Activated naive CD8-positive, alpha-beta T cell treated with anti-CD3 and anti-CD28 coated beads, Interleukin-2, amount 10 ng/mL, durations not matched to agents 7 days and 5 days (primary cell): ENCODE measurements around the gene METTL15. TPM values are rescaled to one million over a fixed set of nuclear protein-coding genes. Genes with fewer than 3 reads are reported as not detected.
"Not testable (repeated sequence)": the region's sequence is repeated elsewhere in the genome, so short reads cannot be mapped to it uniquely, and the experiment has no call there.

ENCODE experiments used
- ATAC-seq: fragments of 150-1000 bp; cut with Tn5 transposase; one replicate; pipeline ENCODE4 v1.10.0; 2021; ENCODE audit warnings: low read depth, moderate library complexity
- POLR2A ChIA-PET: fragments of 350-600 bp; sonication (Branson Sonifier 250); formaldehyde crosslinking; loops from one replicate; lab custom pipeline; 2021; ENCODE audit warnings: antibody characterized with exemption; lab: Charles Lee
- DNase-seq: peaks from one replicate; pipeline ENCODE4 v3.0.0; 2021
- H3K27ac Mint-ChIP-seq: one replicate; pipeline ENCODE4 v1.8.0; 2022; ENCODE audit warnings: mild to moderate bottlenecking, mixed read lengths
- H3K27me3 Mint-ChIP-seq: one replicate; pipeline ENCODE4 v1.8.0; 2022; ENCODE audit warnings: mild to moderate bottlenecking, moderate library complexity, mixed read lengths
- H3K36me3 Mint-ChIP-seq: one replicate; pipeline ENCODE4 v1.8.0; 2021; ENCODE audit warnings: mild to moderate bottlenecking, mixed read lengths
- H3K4me1 Mint-ChIP-seq: one replicate; pipeline ENCODE4 v1.8.0; 2021; ENCODE audit warnings: mixed read lengths
- H3K4me3 Mint-ChIP-seq: one replicate; pipeline ENCODE4 v1.8.0; 2022; ENCODE audit warnings: mild to moderate bottlenecking, moderate library complexity, mixed read lengths
- H3K9me3 Mint-ChIP-seq: one replicate; pipeline ENCODE4 v1.8.0; 2021; ENCODE audit warnings: mixed read lengths
- total RNA-seq, 2 experiments: library from RNA; stranded (reverse); gene quantifications; one replicate each; pipeline ENCODE4 v1.2.3, GENCODE V29; 2021

METTL15 gene
- total RNA-seq, 2 experiments from 2014 or later: 16.1 to 18.3 TPM

DNA sequence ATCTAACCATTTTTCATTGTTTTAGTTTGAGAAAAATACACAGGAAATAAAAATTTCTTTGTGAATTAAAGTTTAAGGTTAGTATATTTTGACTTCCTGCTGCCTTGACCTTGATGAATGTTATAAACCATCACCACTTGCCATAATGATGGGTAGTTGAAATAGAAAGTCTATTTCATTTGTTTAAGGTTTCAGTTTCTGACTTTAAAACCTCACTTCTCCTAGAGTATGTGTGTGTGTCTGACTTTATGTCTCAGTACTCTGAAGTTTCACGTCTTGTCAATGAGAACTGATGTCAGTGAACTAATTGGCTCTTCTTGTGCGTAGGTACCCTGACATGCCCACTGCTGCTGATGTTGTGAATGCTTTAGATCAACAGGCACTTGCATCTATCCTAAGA lies 188.2 kb downstream of the METTL15 start:
- Mint-ChIP-seq H3K9me3 (no peaks in the 10 kb centered on the region), H3K36me3 (peaks cover 24% of the 10 kb centered on the region), H3K4me3 (no peak overlapping the region), H3K27me3 (no peaks in the 10 kb centered on the region), H3K27ac (peak overlapping the region; percentile 32), H3K4me1 (peaks cover 4% of the 10 kb centered on the region)
- POLR2A ChIA-PET: no interaction called here
- ATAC-seq (no peak), DNase-seq (no peak)

DNA sequence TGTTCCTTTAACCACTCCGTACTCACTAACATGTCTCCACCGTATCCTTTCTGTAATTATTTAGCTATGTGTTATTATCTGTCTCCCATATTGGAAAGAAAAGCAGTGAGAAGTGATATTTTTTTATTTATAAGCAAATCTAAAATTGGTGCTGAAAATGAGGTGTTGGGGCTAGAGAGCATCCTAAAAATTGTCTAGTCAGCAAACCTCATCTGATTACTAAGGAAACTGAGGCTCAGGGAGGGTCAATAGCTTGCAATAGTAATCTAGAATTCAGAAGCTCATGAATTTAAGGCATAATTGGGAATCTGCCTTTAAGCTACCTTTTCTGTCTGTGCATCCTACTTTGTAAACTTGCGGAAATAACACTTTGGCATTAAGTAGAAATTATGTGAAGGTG lies 190.0 kb downstream of the METTL15 start:
- H3K36me3 Mint-ChIP-seq: peaks cover 23% of the 10 kb centered on the region
- DNase-seq (no peak), ATAC-seq (no peak)
- POLR2A ChIA-PET: no interaction called here
- no peak overlapping the region for H3K4me3 Mint-ChIP-seq
- H3K27me3 Mint-ChIP-seq: no peaks in the 10 kb centered on the region
- H3K4me1 Mint-ChIP-seq: peaks cover 4% of the 10 kb centered on the region
- no peaks in the 10 kb centered on the region for H3K9me3 Mint-ChIP-seq
- no peak overlapping the region for H3K27ac Mint-ChIP-seq

DNA sequence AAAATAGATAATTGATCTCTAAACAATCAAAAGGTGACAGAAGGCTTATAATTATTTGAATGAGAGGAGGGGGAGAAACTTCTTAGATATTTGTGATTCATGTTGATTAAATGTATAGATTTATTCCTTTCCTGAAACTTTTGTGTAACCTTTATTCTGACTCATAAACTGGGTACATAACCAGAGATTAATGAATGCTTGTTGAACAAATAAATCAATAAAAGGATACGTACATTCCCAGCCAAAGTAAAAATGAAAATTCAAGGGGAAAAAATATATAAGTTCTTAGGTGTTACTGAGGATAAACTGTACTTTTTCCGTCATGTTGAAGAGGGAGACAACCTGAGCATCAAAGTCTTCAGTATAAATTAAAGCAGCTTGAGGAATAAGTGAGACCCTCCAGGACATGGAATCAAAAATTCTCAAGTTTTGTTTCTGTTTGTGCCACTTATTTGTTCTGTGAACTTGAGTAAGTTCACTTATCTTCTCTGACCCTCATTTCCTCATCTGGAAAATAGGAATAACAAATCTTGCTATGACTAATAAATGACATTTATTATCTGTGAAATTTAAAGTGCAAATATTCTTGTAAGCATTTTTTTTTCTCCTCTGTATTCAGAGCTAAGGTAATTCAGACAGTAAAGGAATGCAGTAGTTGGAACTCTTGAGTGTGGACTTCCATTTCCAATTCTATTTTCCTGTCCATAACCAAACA lies 195.4 kb downstream of the METTL15 start:
- no peak for ATAC-seq
- peaks cover 10% of the 10 kb centered on the region for H3K36me3 Mint-ChIP-seq
- H3K27ac Mint-ChIP-seq: no peak overlapping the region
- H3K4me1 Mint-ChIP-seq: peaks cover 2% of the 10 kb centered on the region
- H3K4me3 Mint-ChIP-seq: no peak overlapping the region
- H3K9me3 Mint-ChIP-seq: no peaks in the 10 kb centered on the region
- DNase-seq: no peak
- no peaks in the 10 kb centered on the region for H3K27me3 Mint-ChIP-seq
- POLR2A ChIA-PET: no interaction called here

DNA sequence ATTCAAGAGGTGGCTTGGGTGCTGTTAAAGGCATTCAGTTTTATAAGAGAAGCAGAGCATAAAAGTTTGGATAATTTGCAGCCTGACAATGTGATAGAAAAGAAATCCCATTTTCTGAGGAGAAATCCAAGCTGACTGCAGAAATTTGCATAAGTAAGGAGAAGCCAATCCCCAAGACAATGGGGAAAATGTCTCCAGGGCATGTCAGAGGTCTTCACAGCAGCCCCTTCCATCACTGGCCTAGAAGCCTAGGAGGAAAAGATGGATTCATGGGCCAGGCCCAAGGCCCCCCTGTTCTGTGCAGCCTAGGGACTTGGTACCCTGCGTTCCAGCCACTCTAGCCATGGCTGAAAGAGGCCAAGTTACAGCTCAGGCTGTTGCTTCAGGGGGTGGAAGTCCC lies 207.3 kb downstream of the METTL15 start:
- no peaks in the 10 kb centered on the region for H3K27me3 Mint-ChIP-seq
- H3K36me3 Mint-ChIP-seq: peaks cover 20% of the 10 kb centered on the region
- no peaks in the 10 kb centered on the region for H3K4me1 Mint-ChIP-seq
- H3K4me3 Mint-ChIP-seq: no peak overlapping the region
- no peak for ATAC-seq
- POLR2A ChIA-PET: no interaction called here
- peaks cover 2% of the 10 kb centered on the region for H3K9me3 Mint-ChIP-seq
- DNase-seq: no peak
- no peak overlapping the region for H3K27ac Mint-ChIP-seq

DNA sequence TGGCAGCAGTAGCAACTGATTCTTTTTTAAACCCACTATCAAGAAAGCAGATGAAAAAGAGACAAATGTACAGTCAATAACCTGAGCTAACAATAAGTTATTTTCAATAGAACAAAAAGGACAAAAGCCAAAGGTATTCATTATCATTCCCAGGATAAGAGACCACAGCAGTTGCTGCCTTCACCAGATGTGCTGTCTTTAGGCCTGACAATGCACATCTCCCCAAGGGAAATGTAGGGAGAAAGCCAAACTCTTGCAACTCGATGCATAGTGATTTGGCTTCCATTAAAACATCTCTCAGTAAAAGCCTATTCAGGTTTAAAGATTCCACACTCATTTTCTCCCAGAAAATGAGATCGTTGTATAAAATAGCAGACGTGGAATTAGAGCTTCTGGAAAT lies 210.7 kb downstream of the METTL15 start:
- DNase-seq: no peak
- H3K4me1 Mint-ChIP-seq: no peaks in the 10 kb centered on the region
- no peak for ATAC-seq
- peaks cover 2% of the 10 kb centered on the region for H3K9me3 Mint-ChIP-seq
- H3K4me3 Mint-ChIP-seq: no peak overlapping the region
- no peaks in the 10 kb centered on the region for H3K27me3 Mint-ChIP-seq
- H3K36me3 Mint-ChIP-seq: peaks cover 14% of the 10 kb centered on the region
- POLR2A ChIA-PET: no interaction called here
- no peak overlapping the region for H3K27ac Mint-ChIP-seq

DNA sequence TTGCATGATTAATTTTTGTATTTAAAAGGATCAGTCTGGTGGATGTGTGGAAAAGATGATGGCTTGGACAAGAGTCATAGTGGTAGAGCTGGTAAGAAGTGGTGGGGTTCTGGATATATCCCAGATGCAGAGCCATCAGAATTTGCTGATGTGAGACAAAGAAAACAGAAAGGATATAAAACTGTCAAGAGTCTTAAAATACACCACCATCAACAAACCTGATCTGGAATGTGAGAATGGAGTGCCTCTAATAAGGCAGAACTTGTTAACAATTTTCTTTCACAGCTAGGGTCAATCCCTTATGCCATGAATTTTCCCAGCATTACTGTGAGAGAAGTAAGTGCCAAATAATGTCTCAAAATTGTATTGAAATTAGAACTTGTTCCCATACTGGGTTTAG lies 215.4 kb downstream of the METTL15 start:
- H3K9me3 Mint-ChIP-seq: no peaks in the 10 kb centered on the region
- DNase-seq (no peak), ATAC-seq (no peak)
- H3K27ac Mint-ChIP-seq: no peak overlapping the region
- no peaks in the 10 kb centered on the region for H3K4me1 Mint-ChIP-seq
- H3K36me3 Mint-ChIP-seq: peaks cover 7% of the 10 kb centered on the region
- POLR2A ChIA-PET: no interaction called here
- H3K4me3 Mint-ChIP-seq: no peak overlapping the region
- no peaks in the 10 kb centered on the region for H3K27me3 Mint-ChIP-seq

DNA sequence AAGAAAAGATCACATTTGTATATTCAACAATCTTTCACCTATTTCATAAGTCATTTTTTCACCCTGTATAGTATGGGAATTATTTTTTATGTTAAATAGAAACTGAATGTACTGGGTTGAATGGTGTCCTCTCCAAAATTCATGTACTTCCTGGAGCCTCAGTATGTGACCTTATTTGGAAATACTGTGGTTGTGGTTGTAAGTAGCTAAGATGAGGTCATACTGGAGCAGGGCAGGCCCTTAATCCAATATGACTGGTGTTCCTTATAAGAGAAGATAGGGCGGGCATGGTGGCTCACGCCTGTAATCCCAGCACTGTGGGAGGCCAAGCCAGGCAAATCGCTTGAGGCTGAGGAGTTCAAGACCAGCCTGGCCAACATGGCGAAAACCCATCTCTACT lies 224.2 kb downstream of the METTL15 start:
- H3K27me3 Mint-ChIP-seq, H3K9me3 Mint-ChIP-seq, H3K36me3 Mint-ChIP-seq, H3K27ac Mint-ChIP-seq, H3K4me1 Mint-ChIP-seq, H3K4me3 Mint-ChIP-seq, DNase-seq, POLR2A ChIA-PET: not testable (repeated sequence)
- peak; percentile 91 for ATAC-seq

DNA sequence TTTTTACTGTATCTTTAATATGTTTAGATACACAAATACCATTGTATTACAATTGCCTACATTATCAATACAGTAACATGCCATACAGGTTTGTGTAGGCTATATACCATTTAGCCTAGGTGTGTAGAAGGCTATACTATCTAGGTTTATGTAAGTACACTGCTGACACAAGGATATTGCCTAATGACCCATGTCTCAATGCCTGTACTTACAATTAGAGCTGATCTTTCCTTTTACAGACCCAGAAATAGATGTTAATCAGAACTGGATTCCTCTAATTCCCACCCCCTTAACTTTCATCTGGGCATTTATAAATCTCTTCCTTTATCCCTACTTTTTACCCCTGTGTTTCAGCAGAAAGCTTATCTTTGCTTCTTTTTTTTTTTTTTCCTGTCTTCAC lies 229.5 kb downstream of the METTL15 start:
- H3K4me3 Mint-ChIP-seq: no peak overlapping the region

DNA sequence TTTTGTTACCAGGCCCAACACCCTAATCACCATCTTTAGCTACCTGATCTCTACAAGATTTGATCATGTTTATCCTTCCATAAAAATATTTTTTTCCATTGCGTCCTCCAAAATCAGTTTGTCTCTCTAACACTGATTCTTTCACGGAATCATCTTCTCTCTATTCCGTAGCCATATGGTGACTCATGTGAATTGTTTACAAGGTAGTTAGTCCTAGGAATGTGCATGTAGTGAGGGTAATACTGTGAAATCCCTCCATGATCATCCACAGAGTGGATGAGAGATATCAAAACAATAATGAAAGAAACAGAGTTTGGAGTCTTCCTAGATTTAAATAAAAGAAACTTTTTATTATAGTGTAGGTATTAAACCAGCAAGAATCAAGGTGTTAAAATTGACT lies 230.2 kb downstream of the METTL15 start:
- Mint-ChIP-seq H3K4me3 (no peak overlapping the region), H3K27me3 (no peaks in the 10 kb centered on the region), H3K9me3 (peaks cover 8% of the 10 kb centered on the region), H3K27ac (no peak overlapping the region), H3K4me1 (no peaks in the 10 kb centered on the region), H3K36me3 (no peaks in the 10 kb centered on the region)
- POLR2A ChIA-PET: no interaction called here
- DNase-seq: no peak
- no peak for ATAC-seq

More for the DNA sequence above, 229.5 kb downstream of the METTL15 start:
- Mint-ChIP-seq H3K27ac (no peak overlapping the region), H3K9me3 (peaks cover 8% of the 10 kb centered on the region), H3K27me3 (no peaks in the 10 kb centered on the region), H3K36me3 (no peaks in the 10 kb centered on the region), H3K4me1 (no peaks in the 10 kb centered on the region)
- no peak for DNase-seq
- no peak for ATAC-seq
- POLR2A ChIA-PET: no interaction called here

DNA sequence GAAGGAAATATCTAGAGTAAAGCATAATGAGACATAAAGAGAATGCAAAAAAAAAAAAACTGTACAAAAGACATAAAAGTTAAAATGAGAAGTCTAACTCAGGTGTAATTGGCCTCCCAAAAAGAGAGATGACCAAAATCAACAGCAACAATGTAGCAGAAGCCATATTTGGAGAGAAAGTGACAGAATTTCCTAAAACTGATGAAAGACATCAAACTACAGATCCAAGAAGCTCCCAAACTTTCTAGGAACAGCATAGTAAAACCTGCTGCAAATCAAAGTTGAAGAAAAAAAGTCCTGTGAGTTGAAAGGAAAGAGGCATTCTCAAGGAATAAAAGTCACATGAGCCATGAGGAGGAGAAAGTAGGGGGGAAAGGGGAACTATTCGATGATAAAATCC lies 231.3 kb downstream of the METTL15 start:
- no peaks in the 10 kb centered on the region for H3K27me3 Mint-ChIP-seq
- no peak overlapping the region for H3K4me3 Mint-ChIP-seq
- ATAC-seq (no peak), DNase-seq (no peak)
- H3K9me3 Mint-ChIP-seq: peaks cover 8% of the 10 kb centered on the region
- no peaks in the 10 kb centered on the region for H3K36me3 Mint-ChIP-seq
- POLR2A ChIA-PET: no interaction called here
- H3K4me1 Mint-ChIP-seq: no peaks in the 10 kb centered on the region
- no peak overlapping the region for H3K27ac Mint-ChIP-seq

DNA sequence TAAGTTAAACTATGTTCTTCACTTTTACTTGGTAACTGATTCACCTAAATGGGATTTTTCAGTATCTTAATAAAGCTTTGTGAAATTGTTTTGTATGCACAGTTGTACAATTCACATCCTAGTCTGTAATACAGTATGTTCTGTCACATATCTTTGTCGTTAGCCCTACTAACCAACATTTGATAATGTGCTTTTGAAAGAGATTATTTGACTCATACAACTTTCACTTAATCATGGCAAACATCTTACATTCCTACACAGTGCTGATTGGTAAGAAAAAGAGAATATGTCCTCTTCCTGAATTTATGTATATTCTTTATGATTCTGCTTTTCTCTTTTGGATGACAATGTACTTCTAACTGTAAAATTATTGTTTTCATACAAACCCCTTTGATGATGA lies 234.5 kb downstream of the METTL15 start:
- POLR2A ChIA-PET: no interaction called here
- Mint-ChIP-seq H3K27me3 (no peaks in the 10 kb centered on the region), H3K4me3 (no peak overlapping the region), H3K36me3 (no peaks in the 10 kb centered on the region), H3K9me3 (peaks cover 7% of the 10 kb centered on the region), H3K4me1 (no peaks in the 10 kb centered on the region), H3K27ac (no peak overlapping the region)
- ATAC-seq (no peak), DNase-seq (no peak)

DNA sequence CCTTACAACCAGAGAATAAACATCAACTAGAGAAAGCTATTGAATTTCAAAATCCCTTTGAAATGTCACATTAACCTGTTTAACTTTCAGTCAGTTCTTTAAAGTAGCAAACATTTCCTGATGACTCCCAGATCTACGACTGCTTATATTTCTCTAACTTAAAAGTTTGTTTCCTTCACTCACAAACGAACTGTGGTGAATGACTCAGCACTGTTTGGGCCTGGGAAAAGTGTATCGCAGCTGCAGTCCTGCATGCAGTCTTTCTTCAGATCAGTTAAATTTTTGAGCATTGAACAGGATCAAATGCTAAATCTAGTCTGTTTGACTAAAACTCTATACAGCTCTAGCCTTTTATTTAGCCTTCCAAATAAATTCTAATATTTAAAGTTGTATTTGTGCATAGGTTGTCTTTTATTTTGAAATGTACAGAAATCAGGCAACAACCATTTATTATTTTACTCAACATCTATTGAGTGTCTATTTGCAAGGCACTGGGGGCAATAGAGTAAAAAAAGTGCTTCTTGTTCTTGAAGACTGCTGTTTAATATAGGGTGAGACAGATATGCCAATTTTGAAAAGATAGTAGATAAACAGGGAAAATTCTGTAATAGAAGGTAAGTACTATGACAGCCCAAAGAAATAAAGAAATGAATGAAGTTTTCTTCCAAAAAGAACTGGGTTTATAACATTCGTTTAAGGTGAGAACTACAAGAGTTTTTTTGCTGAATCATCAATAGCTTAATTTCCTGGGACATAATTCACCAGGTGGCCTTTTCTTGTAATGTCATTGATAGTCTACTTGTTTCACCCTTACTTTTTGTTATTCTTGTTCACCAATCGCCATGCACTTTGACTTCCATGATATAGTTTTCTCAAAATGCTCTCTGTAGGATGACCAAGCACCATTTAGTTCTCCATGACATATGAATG lies 235.4 kb downstream of the METTL15 start:
- Mint-ChIP-seq H3K9me3 (peaks cover 7% of the 10 kb centered on the region), H3K27me3 (no peaks in the 10 kb centered on the region), H3K4me1 (no peaks in the 10 kb centered on the region), H3K27ac (no peak overlapping the region), H3K4me3 (no peak overlapping the region), H3K36me3 (no peaks in the 10 kb centered on the region)
- ATAC-seq: no peak
- no peak for DNase-seq
- POLR2A ChIA-PET: no interaction called here

DNA sequence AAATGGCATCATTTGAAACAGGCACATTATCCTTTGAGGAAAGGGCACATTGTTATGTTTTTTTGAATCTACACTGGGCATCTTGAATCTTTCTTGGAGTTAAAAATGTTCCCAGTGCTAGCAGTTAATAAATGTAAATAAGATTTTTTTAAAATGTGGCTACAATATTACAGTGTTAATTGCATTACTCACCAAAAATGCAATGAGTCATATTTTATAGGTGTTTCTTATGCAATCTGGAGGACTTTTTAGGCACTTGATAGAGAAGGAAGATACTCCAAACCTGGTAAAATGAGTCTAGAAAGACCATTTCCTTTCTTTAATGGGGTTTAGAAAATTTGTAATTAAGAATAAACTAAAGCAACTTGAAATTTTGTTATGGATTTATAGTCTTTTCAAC lies 238.0 kb downstream of the METTL15 start:
- POLR2A ChIA-PET: no interaction called here
- H3K27ac Mint-ChIP-seq: no peak overlapping the region
- no peaks in the 10 kb centered on the region for H3K27me3 Mint-ChIP-seq
- no peak for DNase-seq
- no peak overlapping the region for H3K4me3 Mint-ChIP-seq
- no peak for ATAC-seq
- no peaks in the 10 kb centered on the region for H3K36me3 Mint-ChIP-seq
- H3K9me3 Mint-ChIP-seq: no peaks in the 10 kb centered on the region
- no peaks in the 10 kb centered on the region for H3K4me1 Mint-ChIP-seq

DNA sequence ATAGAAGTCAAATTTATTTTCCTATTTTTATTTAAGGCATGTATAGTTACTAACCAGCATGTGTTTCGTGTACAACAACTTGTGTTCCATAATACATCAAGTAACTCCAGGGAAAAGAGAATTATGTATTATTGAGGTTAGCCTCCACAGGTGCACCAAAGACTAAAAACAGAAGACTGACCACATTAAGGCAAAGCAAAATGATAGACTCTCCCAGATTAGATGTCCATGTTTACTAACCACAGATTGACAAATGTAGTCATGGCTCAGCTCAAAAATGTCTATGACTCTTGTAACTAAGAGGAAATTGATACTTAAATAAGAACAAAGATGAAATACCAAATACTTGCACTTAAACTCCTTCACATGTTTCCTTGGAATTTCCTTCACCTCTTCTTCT lies 238.5 kb downstream of the METTL15 start:
- H3K27ac Mint-ChIP-seq: no peak overlapping the region
- no peaks in the 10 kb centered on the region for H3K9me3 Mint-ChIP-seq
- no peaks in the 10 kb centered on the region for H3K36me3 Mint-ChIP-seq
- DNase-seq (no peak), ATAC-seq (no peak)
- H3K4me3 Mint-ChIP-seq: no peak overlapping the region
- H3K27me3 Mint-ChIP-seq: no peaks in the 10 kb centered on the region
- H3K4me1 Mint-ChIP-seq: no peaks in the 10 kb centered on the region
- POLR2A ChIA-PET: no interaction called here
